Natural killer cell treated with Interleukin-12 subunit alpha and Interleukin-12 subunit beta and Interleukin-15 and Interleukin-18, amount 100 ng/mL, for 72 hours (primary cell): ENCODE results near the gene LRIT1. TPM values are rescaled to one million over a fixed set of nuclear protein-coding genes. Genes with fewer than 3 reads are reported as not detected.
A peak's percentile ranks its signal among the peaks of the same experiment; 100 is the strongest.

Experiments
- ATAC-seq, 2 donors: fragments of 150-1000 bp; cut with Tn5 transposase in 1 of 2; sonication (Bioruptor Pico), chemical (Tn5 transposase) in 1 of 2; 2 replicates each; pipeline ENCODE4 v1.10.0; 2021
- DNase-seq: peaks from one replicate; pipeline ENCODE4 v3.0.0; 2022; ENCODE audit warnings: low spot score
- H3K27ac Mint-ChIP-seq, 2 donors: 1 replicate in 1 of 2; 2 replicates in 1 of 2; pipeline ENCODE4 v1.8.0; 2022; ENCODE audit warnings: mixed read lengths in 2 of 2, mild to moderate bottlenecking in 1 of 2, moderate library complexity in 1 of 2
- H3K27me3 Mint-ChIP-seq, 2 donors: 1 replicate in 1 of 2; 2 replicates in 1 of 2; pipeline ENCODE4 v1.8.0; 2022; ENCODE audit warnings: mixed read lengths in 2 of 2
- H3K36me3 Mint-ChIP-seq: one replicate; pipeline ENCODE4 v1.8.0; 2022; ENCODE audit warnings: mixed read lengths
- H3K4me1 Mint-ChIP-seq, 2 donors: 1 replicate in 1 of 2; 2 replicates in 1 of 2; pipeline ENCODE4 v1.8.0; 2022; ENCODE audit warnings: low read depth in 2 of 2, mixed read lengths in 2 of 2, mild to moderate bottlenecking in 1 of 2
- H3K4me3 Mint-ChIP-seq: one replicate; pipeline ENCODE4 v1.8.0; 2022; ENCODE audit warnings: mixed read lengths
- H3K9me3 Mint-ChIP-seq: 2 replicates; pipeline ENCODE4 v1.8.0; 2022; ENCODE audit warnings: mixed read lengths
- total RNA-seq, 2 donors: library from RNA; stranded (reverse); gene quantifications; one replicate each; pipeline ENCODE4 v1.2.3, GENCODE V29; 2022

Gene LRIT1
- total RNA-seq, 2 donors from 2014 or later = not detected

GRCh38 chr10:84237199-84238051 lies 3.9 kb downstream of the LRIT1 start:
- H3K27ac Mint-ChIP-seq = no peak overlapping the region
- DNase-seq = no peak
- H3K36me3 Mint-ChIP-seq = no peaks in the 10 kb centered on the region
- no peaks in the 10 kb centered on the region for H3K4me1 Mint-ChIP-seq
- peaks cover 19 to 20% of the 10 kb centered on the region in 2 donors for H3K27me3 Mint-ChIP-seq
- H3K9me3 Mint-ChIP-seq = no peaks in the 10 kb centered on the region
- no peak overlapping the region for H3K4me3 Mint-ChIP-seq
- no peak for ATAC-seq

GRCh38 chr10:84236807-84237198 lies 4.5 kb downstream of the LRIT1 start:
- H3K9me3 Mint-ChIP-seq = no peaks in the 10 kb centered on the region
- DNase-seq (no peak), ATAC-seq (no peak)
- H3K4me3 Mint-ChIP-seq = no peak overlapping the region
- no peak overlapping the region for H3K27ac Mint-ChIP-seq
- peaks cover 19 to 21% of the 10 kb centered on the region in 2 donors for H3K27me3 Mint-ChIP-seq
- no peaks in the 10 kb centered on the region for H3K4me1 Mint-ChIP-seq
- no peaks in the 10 kb centered on the region for H3K36me3 Mint-ChIP-seq

- H3K27me3 Mint-ChIP-seq = peaks cover 19 to 24% of the 10 kb centered on the region in 2 donors
- H3K36me3 Mint-ChIP-seq = no peaks in the 10 kb centered on the region
Observed at GRCh38 chr10:84235096-84235495, 6.2 kb downstream of the LRIT1 start.

GRCh38 chr10:84234479-84234878 lies 6.9 kb downstream of the LRIT1 start:
- Mint-ChIP-seq H3K27me3 (peaks cover 21 to 27% of the 10 kb centered on the region in 2 donors), H3K27ac (no peak overlapping the region)

More at GRCh38 chr10:84235096-84235495, 6.2 kb downstream of the LRIT1 start:
- H3K9me3 Mint-ChIP-seq = no peaks in the 10 kb centered on the region
- no peak overlapping the region for H3K4me3 Mint-ChIP-seq
- no peak overlapping the region for H3K27ac Mint-ChIP-seq
- DNase-seq = no peak
- ATAC-seq = no peak
- no peaks in the 10 kb centered on the region for H3K4me1 Mint-ChIP-seq

GRCh38 chr10:84233940-84234339 lies 7.4 kb downstream of the LRIT1 start:
- Mint-ChIP-seq H3K4me1 (no peaks in the 10 kb centered on the region), H3K27ac (no peak overlapping the region), H3K27me3 (peaks cover 20 to 23% of the 10 kb centered on the region in 2 donors), H3K4me3 (no peak overlapping the region), H3K36me3 (no peaks in the 10 kb centered on the region), H3K9me3 (no peaks in the 10 kb centered on the region)
- ATAC-seq (no peak), DNase-seq (no peak)

More at GRCh38 chr10:84234479-84234878, 6.9 kb downstream of the LRIT1 start:
- Mint-ChIP-seq H3K9me3 (no peaks in the 10 kb centered on the region), H3K4me3 (no peak overlapping the region), H3K36me3 (no peaks in the 10 kb centered on the region), H3K4me1 (no peaks in the 10 kb centered on the region)
- ATAC-seq = no peak
- no peak for DNase-seq

GRCh38 chr10:84232376-84232775 lies 9.0 kb downstream of the LRIT1 start:
- peaks cover 27 to 30% of the 10 kb centered on the region in 2 donors for H3K27me3 Mint-ChIP-seq
- no peaks in the 10 kb centered on the region for H3K9me3 Mint-ChIP-seq
- no peak overlapping the region for H3K27ac Mint-ChIP-seq
- H3K4me3 Mint-ChIP-seq = no peak overlapping the region
- ATAC-seq (peak; percentile 8 to 25), DNase-seq (no peak)
- no peaks in the 10 kb centered on the region for H3K36me3 Mint-ChIP-seq
- no peaks in the 10 kb centered on the region for H3K4me1 Mint-ChIP-seq

GRCh38 chr10:84230359-84230758 lies 11.0 kb downstream of the LRIT1 start:
- H3K27ac Mint-ChIP-seq = no peak overlapping the region
- H3K4me3 Mint-ChIP-seq = no peak overlapping the region
- H3K4me1 Mint-ChIP-seq = no peaks in the 10 kb centered on the region
- H3K27me3 Mint-ChIP-seq = peaks cover 21 to 35% of the 10 kb centered on the region in 2 donors
- no peak for ATAC-seq
- no peaks in the 10 kb centered on the region for H3K36me3 Mint-ChIP-seq
- DNase-seq = no peak
- no peaks in the 10 kb centered on the region for H3K9me3 Mint-ChIP-seq

GRCh38 chr10:84227810-84228209 lies 13.5 kb downstream of the LRIT1 start:
- DNase-seq (no peak), ATAC-seq (no peak)
- Mint-ChIP-seq H3K27me3 (peaks cover 22 to 35% of the 10 kb centered on the region in 2 donors), H3K9me3 (no peaks in the 10 kb centered on the region), H3K4me3 (no peak overlapping the region), H3K27ac (no peak overlapping the region), H3K36me3 (no peaks in the 10 kb centered on the region), H3K4me1 (no peaks in the 10 kb centered on the region)

- H3K4me3 Mint-ChIP-seq = no peak overlapping the region
- no peaks in the 10 kb centered on the region for H3K9me3 Mint-ChIP-seq
- no peak overlapping the region for H3K27ac Mint-ChIP-seq
- H3K36me3 Mint-ChIP-seq = no peaks in the 10 kb centered on the region
- peaks cover 20 to 35% of the 10 kb centered on the region in 2 donors for H3K27me3 Mint-ChIP-seq
- ATAC-seq (no peak), DNase-seq (no peak)
- no peaks in the 10 kb centered on the region for H3K4me1 Mint-ChIP-seq
Observed at GRCh38 chr10:84226616-84227015, 14.7 kb downstream of the LRIT1 start.

- Mint-ChIP-seq H3K27me3 (peaks cover 22 to 31% of the 10 kb centered on the region in 2 donors), H3K4me3 (no peak within 1 kb of the TSS), H3K27ac (no peak within 1 kb of the TSS), H3K36me3 (no peaks in the 10 kb centered on the region), H3K4me1 (no peaks in the 10 kb centered on the region), H3K9me3 (no peaks in the 10 kb centered on the region)
- no peak for ATAC-seq
- no peak for DNase-seq
Observed at GRCh38 chr10:84225427-84226173, 15.7 kb downstream of the LRIT1 start, which contains the start of gene LRIT2. LRIT2 (minus strand) TSS chr10:84225544; CDS start chr10:84225520, 24 bp downstream.

- DNase-seq (no peak), ATAC-seq (no peak)
- H3K4me3 Mint-ChIP-seq = no peak overlapping the region
- H3K36me3 Mint-ChIP-seq = no peaks in the 10 kb centered on the region
- no peaks in the 10 kb centered on the region for H3K9me3 Mint-ChIP-seq
- H3K27ac Mint-ChIP-seq = no peak overlapping the region
- peaks cover 20 to 22% of the 10 kb centered on the region in 2 donors for H3K27me3 Mint-ChIP-seq
- H3K4me1 Mint-ChIP-seq = no peaks in the 10 kb centered on the region
Observed at GRCh38 chr10:84224411-84225028, 16.8 kb downstream of the LRIT1 start.

- H3K9me3 Mint-ChIP-seq = no peaks in the 10 kb centered on the region
- peaks cover 9 to 11% of the 10 kb centered on the region in 2 donors for H3K27me3 Mint-ChIP-seq
- H3K36me3 Mint-ChIP-seq = no peaks in the 10 kb centered on the region
- H3K4me3 Mint-ChIP-seq = no peak overlapping the region
- H3K27ac Mint-ChIP-seq = no peak overlapping the region
- H3K4me1 Mint-ChIP-seq = no peaks in the 10 kb centered on the region
- DNase-seq = no peak
- no peak for ATAC-seq
Observed at GRCh38 chr10:84221916-84222315, 19.4 kb downstream of the LRIT1 start.

GRCh38 chr10:84217746-84218145 lies 23.6 kb downstream of the LRIT1 start:
- H3K9me3 Mint-ChIP-seq = no peaks in the 10 kb centered on the region
- ATAC-seq (no peak), DNase-seq (no peak)
- no peak overlapping the region for H3K27ac Mint-ChIP-seq
- H3K36me3 Mint-ChIP-seq = no peaks in the 10 kb centered on the region
- peaks cover 5 to 6% of the 10 kb centered on the region in 2 donors for H3K4me1 Mint-ChIP-seq
- H3K4me3 Mint-ChIP-seq = no peak overlapping the region
- peaks cover 0 to 3% of the 10 kb centered on the region in 2 donors for H3K27me3 Mint-ChIP-seq
